ENCODE results near the gene GPR176.

GPR176 gene

DNA sequence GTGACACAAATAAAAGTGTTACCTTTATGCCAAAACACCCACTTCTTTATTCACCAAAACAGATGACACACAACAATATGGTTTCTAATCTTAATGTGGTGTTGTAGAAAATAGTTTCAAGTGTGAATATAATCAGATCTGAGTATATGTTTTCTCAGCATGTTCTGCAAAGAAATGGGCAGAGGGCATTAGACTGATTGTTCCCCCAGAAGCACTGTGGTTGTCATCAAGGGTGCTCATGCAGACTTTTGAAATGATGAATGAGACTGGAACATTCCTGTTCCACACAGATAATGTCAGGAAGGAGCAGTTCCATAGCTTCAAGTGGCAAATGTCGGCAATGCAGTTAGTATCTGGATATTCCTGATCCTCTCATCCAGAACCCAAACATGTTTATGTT lies 37.5 kb downstream of the GPR176 start:
- Histone ChIP-seq H4K91ac (ENCODE audit: low read depth, low read length, poor library complexity) (no peak overlapping the region), H3K36me3 (replicated peaks in 1 of 2; ENCODE audit: control insufficient read depth in 2 of 2, insufficient read depth in 2 of 2, low read length in 2 of 2) (no peaks in the 10 kb centered on the region), H3K4me1 (ENCODE audit: control insufficient read depth in 2 of 2, insufficient read depth in 1 of 2, low read depth in 1 of 2, low read length in 2 of 2) (peaks cover 0 to 6% of the 10 kb centered on the region in 2 donors), H2AK5ac (ENCODE audit: low read depth, low read length) (no peak overlapping the region), H3K4me3 (ENCODE audit: low read length in 2 of 2) (no peak overlapping the region), H4K8ac (ENCODE audit: low read depth, low read length) (no peak overlapping the region), H3K9me3 (replicated peaks in 1 of 2; ENCODE audit: control insufficient read depth in 2 of 2, insufficient read depth in 1 of 2, low read depth in 1 of 2, low read length in 2 of 2) (no peaks in the 10 kb centered on the region), H3K18ac (ENCODE audit: low read length) (no peak overlapping the region), H3K27ac (replicated peaks; ENCODE audit: low read length) (no peak overlapping the region), H2BK12ac (ENCODE audit: low read length) (no peak overlapping the region), H2BK15ac (ENCODE audit: low read length) (no peak overlapping the region), H3K27me3 (ENCODE audit: control insufficient read depth in 3 of 3, insufficient read depth in 3 of 3, low read depth in 1 of 3, low read length in 3 of 3) (peaks cover 0 to 15% (median 0%) of the 10 kb centered on the region in 3 experiments), H3K79me1 (ENCODE audit: low read depth, low read length) (no peaks in the 10 kb centered on the region), H3K9ac (ENCODE audit: low read depth, low read length, poor library complexity) (no peak overlapping the region), H3K4ac (ENCODE audit: low read length) (no peak overlapping the region), H3K4me2 (ENCODE audit: insufficient read depth, low read length, poor library complexity, severe bottlenecking) (no peak overlapping the region), H2BK5ac (ENCODE audit: low read length) (no peak overlapping the region), H2AFZ (ENCODE audit: low read length) (no peak overlapping the region), H3K23ac (ENCODE audit: low read depth, low read length, poor library complexity) (no peak overlapping the region), H3K14ac (ENCODE audit: low read length) (no peak overlapping the region), H2BK120ac (ENCODE audit: low read depth, low read length) (no peak overlapping the region)
- no CpG with 5 or more reads among the region's 1 CpG for WGBS, 2 donors (ENCODE audit: extremely low coverage in 2 of 2, insufficient read length in 2 of 2, insufficient replicate concordance in 1 of 2)
- DNase-seq (ENCODE audit: low spot score): no peak

GRCh38 chr15:39881790-39882189 lies 38.3 kb downstream of the GPR176 start:
- Histone ChIP-seq H2AK5ac (ENCODE audit: low read depth, low read length) (no peak overlapping the region), H3K36me3 (replicated peaks in 1 of 2; ENCODE audit: control insufficient read depth in 2 of 2, insufficient read depth in 2 of 2, low read length in 2 of 2) (no peaks in the 10 kb centered on the region), H3K4me2 (ENCODE audit: insufficient read depth, low read length, poor library complexity, severe bottlenecking) (no peak overlapping the region), H2AFZ (ENCODE audit: low read length) (no peak overlapping the region), H3K18ac (ENCODE audit: low read length) (no peak overlapping the region), H4K8ac (ENCODE audit: low read depth, low read length) (no peak overlapping the region), H3K4me3 (ENCODE audit: low read length in 2 of 2) (no peak overlapping the region), H3K9ac (ENCODE audit: low read depth, low read length, poor library complexity) (no peak overlapping the region), H3K9me3 (replicated peaks in 1 of 2; ENCODE audit: control insufficient read depth in 2 of 2, insufficient read depth in 1 of 2, low read depth in 1 of 2, low read length in 2 of 2) (no peaks in the 10 kb centered on the region), H3K27me3 (ENCODE audit: control insufficient read depth in 3 of 3, insufficient read depth in 3 of 3, low read depth in 1 of 3, low read length in 3 of 3) (peaks cover 0 to 15% (median 0%) of the 10 kb centered on the region in 3 experiments), H2BK5ac (ENCODE audit: low read length) (no peak overlapping the region), H2BK12ac (ENCODE audit: low read length) (no peak overlapping the region), H3K27ac (replicated peaks; ENCODE audit: low read length) (no peak overlapping the region), H3K14ac (ENCODE audit: low read length) (no peak overlapping the region), H2BK120ac (ENCODE audit: low read depth, low read length) (no peak overlapping the region), H3K4ac (ENCODE audit: low read length) (no peak overlapping the region), H4K91ac (ENCODE audit: low read depth, low read length, poor library complexity) (no peak overlapping the region), H3K79me1 (ENCODE audit: low read depth, low read length) (no peaks in the 10 kb centered on the region), H2BK15ac (ENCODE audit: low read length) (no peak overlapping the region), H3K4me1 (ENCODE audit: control insufficient read depth in 2 of 2, insufficient read depth in 1 of 2, low read depth in 1 of 2, low read length in 2 of 2) (peaks cover 0 to 2% of the 10 kb centered on the region in 2 donors), H3K23ac (ENCODE audit: low read depth, low read length, poor library complexity) (no peak overlapping the region)
- WGBS, 2 donors (ENCODE audit: extremely low coverage in 2 of 2, insufficient read length in 2 of 2, insufficient replicate concordance in 1 of 2): no CpG with 5 or more reads among the region's 1 CpG
- no peak for DNase-seq (ENCODE audit: low spot score)

- no peak for DNase-seq (ENCODE audit: low spot score)
- Histone ChIP-seq H3K4me3 (ENCODE audit: low read length in 2 of 2) (no peak overlapping the region), H3K4ac (ENCODE audit: low read length) (no peak overlapping the region), H3K9ac (ENCODE audit: low read depth, low read length, poor library complexity) (no peak overlapping the region), H2BK12ac (ENCODE audit: low read length) (no peak overlapping the region), H3K36me3 (replicated peaks in 1 of 2; ENCODE audit: control insufficient read depth in 2 of 2, insufficient read depth in 2 of 2, low read length in 2 of 2) (no peaks in the 10 kb centered on the region), H2AFZ (ENCODE audit: low read length) (no peak overlapping the region), H3K9me3 (replicated peaks in 1 of 2; ENCODE audit: control insufficient read depth in 2 of 2, insufficient read depth in 1 of 2, low read depth in 1 of 2, low read length in 2 of 2) (no peaks in the 10 kb centered on the region), H2BK15ac (ENCODE audit: low read length) (no peak overlapping the region), H3K4me1 (ENCODE audit: control insufficient read depth in 2 of 2, insufficient read depth in 1 of 2, low read depth in 1 of 2, low read length in 2 of 2) (peaks cover 0 to 2% of the 10 kb centered on the region in 2 donors), H3K14ac (ENCODE audit: low read length) (no peak overlapping the region), H2BK120ac (ENCODE audit: low read depth, low read length) (no peak overlapping the region), H2AK5ac (ENCODE audit: low read depth, low read length) (no peak overlapping the region), H3K23ac (ENCODE audit: low read depth, low read length, poor library complexity) (no peak overlapping the region), H3K18ac (ENCODE audit: low read length) (no peak overlapping the region), H4K91ac (ENCODE audit: low read depth, low read length, poor library complexity) (no peak overlapping the region), H2BK5ac (ENCODE audit: low read length) (no peak overlapping the region), H4K8ac (ENCODE audit: low read depth, low read length) (no peak overlapping the region), H3K27me3 (ENCODE audit: control insufficient read depth in 3 of 3, insufficient read depth in 3 of 3, low read depth in 1 of 3, low read length in 3 of 3) (peaks cover 0 to 15% (median 0%) of the 10 kb centered on the region in 3 experiments), H3K4me2 (ENCODE audit: insufficient read depth, low read length, poor library complexity, severe bottlenecking) (no peak overlapping the region), H3K27ac (replicated peaks; ENCODE audit: low read length) (no peak overlapping the region), H3K79me1 (ENCODE audit: low read depth, low read length) (no peaks in the 10 kb centered on the region)
- no CpG with 5 or more reads among the region's 3 CpGs for WGBS, 2 donors (ENCODE audit: extremely low coverage in 2 of 2, insufficient read length in 2 of 2, insufficient replicate concordance in 1 of 2)
Measured at GRCh38 chr15:39880718-39881387, 39.2 kb downstream of the GPR176 start.

- Histone ChIP-seq H2BK12ac (ENCODE audit: low read length) (no peak overlapping the region), H4K91ac (ENCODE audit: low read depth, low read length, poor library complexity) (no peak overlapping the region), H3K4me1 (ENCODE audit: control insufficient read depth in 2 of 2, insufficient read depth in 1 of 2, low read depth in 1 of 2, low read length in 2 of 2) (no peaks in the 10 kb centered on the region), H3K27ac (replicated peaks; ENCODE audit: low read length) (no peak overlapping the region), H2BK120ac (ENCODE audit: low read depth, low read length) (no peak overlapping the region), H2BK5ac (ENCODE audit: low read length) (no peak overlapping the region), H3K9me3 (replicated peaks in 1 of 2; ENCODE audit: control insufficient read depth in 2 of 2, insufficient read depth in 1 of 2, low read depth in 1 of 2, low read length in 2 of 2) (no peaks in the 10 kb centered on the region), H2AK5ac (ENCODE audit: low read depth, low read length) (no peak overlapping the region), H3K36me3 (replicated peaks in 1 of 2; ENCODE audit: control insufficient read depth in 2 of 2, insufficient read depth in 2 of 2, low read length in 2 of 2) (no peaks in the 10 kb centered on the region), H4K8ac (ENCODE audit: low read depth, low read length) (no peak overlapping the region), H3K4me3 (ENCODE audit: low read length in 2 of 2) (no peak overlapping the region), H3K4ac (ENCODE audit: low read length) (no peak overlapping the region), H2AFZ (ENCODE audit: low read length) (no peak overlapping the region), H3K4me2 (ENCODE audit: insufficient read depth, low read length, poor library complexity, severe bottlenecking) (no peak overlapping the region), H3K79me1 (ENCODE audit: low read depth, low read length) (no peaks in the 10 kb centered on the region), H3K9ac (ENCODE audit: low read depth, low read length, poor library complexity) (no peak overlapping the region), H2BK15ac (ENCODE audit: low read length) (no peak overlapping the region), H3K27me3 (ENCODE audit: control insufficient read depth in 3 of 3, insufficient read depth in 3 of 3, low read depth in 1 of 3, low read length in 3 of 3) (peaks cover 0 to 8% (median 0%) of the 10 kb centered on the region in 3 experiments), H3K18ac (ENCODE audit: low read length) (no peak overlapping the region), H3K23ac (ENCODE audit: low read depth, low read length, poor library complexity) (no peak overlapping the region), H3K14ac (ENCODE audit: low read length) (no peak overlapping the region)
- no peak for DNase-seq (ENCODE audit: low spot score)
- WGBS, 2 donors (ENCODE audit: extremely low coverage in 2 of 2, insufficient read length in 2 of 2, insufficient replicate concordance in 1 of 2): no CpG with 5 or more reads among the region's 1 CpG
Measured at GRCh38 chr15:39878406-39878785, 41.7 kb downstream of the GPR176 start.

All from neuronal stem cell (in vitro differentiated cells).